HL-60/S4 (cell line): ENCODE results near the gene SERPINE2.

Experiments
- in situ Hi-C: fragments of 300-500 bp; cut with MboI; formaldehyde crosslinking; loops from 2 replicates; pipeline ENCODE4 v1.14.3; 2022; ENCODE audit warnings: low sequenced_read_pairs

SERPINE2 gene

DNA sequence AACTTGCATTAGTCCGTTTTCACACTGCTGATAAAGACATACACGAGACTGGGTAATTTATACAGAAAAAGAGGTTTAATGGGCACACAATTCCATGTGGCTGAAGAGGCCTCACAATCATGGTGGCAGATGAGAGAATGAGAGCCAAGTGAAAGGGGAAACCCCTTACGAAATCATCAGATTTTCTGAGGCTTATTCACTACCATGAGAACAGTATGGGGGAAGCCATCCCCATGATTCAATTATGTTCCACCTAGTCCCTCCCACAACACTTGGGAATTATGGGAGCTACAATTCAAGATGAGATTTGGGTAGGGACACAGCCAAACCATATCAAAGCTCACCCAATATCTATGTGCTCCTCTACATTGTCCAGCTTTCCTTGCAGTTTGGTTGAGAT lies 16.0 kb upstream of the SERPINE2 start:
- in situ Hi-C loops = no loop called here

DNA sequence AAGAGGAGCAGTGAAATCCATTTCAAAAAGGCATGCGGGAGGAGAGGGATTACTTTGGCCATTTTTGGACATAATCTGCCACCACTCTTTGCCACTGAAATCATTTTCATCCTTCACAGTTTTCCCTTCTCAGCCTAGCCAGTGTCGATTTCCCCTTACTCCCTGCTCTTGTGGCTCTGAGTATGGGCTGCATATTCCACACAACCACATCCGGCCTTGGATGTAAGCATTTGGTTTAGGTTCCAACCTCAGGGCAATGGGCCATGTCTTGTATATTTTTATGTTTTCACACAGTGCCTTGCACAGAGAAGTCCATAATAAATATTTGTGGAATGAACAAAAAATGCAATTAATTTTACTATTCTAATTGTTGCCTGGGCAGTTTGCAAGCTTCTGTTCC lies 7.7 kb upstream of the SERPINE2 start:
- in situ Hi-C loops = no loop called here

DNA sequence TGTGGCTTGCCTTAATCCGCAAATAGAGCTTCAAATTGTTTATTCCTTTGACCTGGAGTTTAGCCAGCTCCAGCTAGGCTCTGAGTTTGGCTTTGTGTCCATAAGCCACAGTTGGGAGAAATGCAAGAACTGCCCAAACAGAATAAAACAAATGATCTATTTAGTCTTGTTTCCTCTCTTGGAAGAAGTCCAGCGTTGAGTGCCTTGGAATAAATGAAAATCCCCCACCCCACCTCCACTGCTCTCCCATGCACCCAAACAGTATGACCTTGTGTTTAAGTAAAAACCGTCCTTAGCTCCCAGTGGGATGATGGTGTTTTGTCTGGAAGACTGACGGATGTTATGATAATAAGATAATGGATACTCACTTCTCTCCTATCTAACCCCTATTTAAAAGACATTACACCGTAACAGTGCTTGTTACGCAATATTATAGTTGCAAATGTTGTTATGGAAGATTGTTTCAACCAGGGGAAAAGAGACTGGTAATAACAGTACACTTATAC lies 3.2 kb upstream of the SERPINE2 start:
- in situ Hi-C loops = no loop called here

GRCh38 chr2:224041554-224041953 lies 2.5 kb upstream of the SERPINE2 start:
- in situ Hi-C loops = no loop called here

- in situ Hi-C loops = no loop called here
Observed at GRCh38 chr2:224040753-224041152, 1.7 kb upstream of the SERPINE2 start.

DNA sequence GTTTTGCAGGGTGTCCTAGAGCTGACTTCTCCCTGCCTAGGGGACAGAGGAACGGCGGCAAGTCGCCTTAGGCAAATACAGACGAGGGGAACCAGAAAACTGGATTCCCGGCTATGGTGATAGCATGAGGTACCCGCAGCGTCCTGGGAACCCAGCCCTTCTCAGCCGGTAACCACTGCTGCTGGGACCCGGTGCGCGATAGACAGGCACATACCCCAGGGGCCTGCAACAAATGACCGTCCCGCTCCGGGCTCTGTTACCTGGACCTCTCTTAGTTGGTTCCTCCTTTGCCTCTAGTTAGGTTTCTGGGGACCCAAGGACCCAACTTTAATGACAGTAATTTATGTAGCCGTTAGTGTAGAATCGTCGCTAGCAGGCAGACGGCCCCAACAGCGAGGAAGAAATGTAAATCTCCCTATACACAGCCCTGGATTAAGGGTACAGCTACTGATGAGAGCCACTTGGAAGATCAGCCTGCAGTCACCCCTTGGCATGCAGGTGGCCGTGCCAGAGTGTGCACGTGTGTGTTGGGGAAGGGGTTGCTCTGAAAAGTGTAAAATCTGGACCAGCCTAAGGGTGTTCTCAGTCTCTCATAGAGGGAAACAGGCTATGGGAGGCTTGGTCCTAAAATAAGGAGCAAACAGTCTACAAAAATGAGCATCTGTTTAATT lies 819 bp upstream of the SERPINE2 start:
- in situ Hi-C loops = no loop called here

GRCh38 chr2:224038830-224039079 lies 331 bp downstream of the SERPINE2 start:
- in situ Hi-C loops = no loop called here

- in situ Hi-C loops = no loop called here
Observed at GRCh38 chr2:224038049-224038829, 847 bp downstream of the SERPINE2 start.

- in situ Hi-C loops = no loop called here
Observed at GRCh38 chr2:224036731-224037361, 2.2 kb downstream of the SERPINE2 start.

- in situ Hi-C loops = no loop called here
Observed at GRCh38 chr2:224034017-224034416, 5.1 kb downstream of the SERPINE2 start.

GRCh38 chr2:224033601-224034000 lies 5.5 kb downstream of the SERPINE2 start:
- in situ Hi-C loops = no loop called here

- in situ Hi-C loops = no loop called here
Observed at GRCh38 chr2:224032283-224032682, 6.8 kb downstream of the SERPINE2 start.

DNA sequence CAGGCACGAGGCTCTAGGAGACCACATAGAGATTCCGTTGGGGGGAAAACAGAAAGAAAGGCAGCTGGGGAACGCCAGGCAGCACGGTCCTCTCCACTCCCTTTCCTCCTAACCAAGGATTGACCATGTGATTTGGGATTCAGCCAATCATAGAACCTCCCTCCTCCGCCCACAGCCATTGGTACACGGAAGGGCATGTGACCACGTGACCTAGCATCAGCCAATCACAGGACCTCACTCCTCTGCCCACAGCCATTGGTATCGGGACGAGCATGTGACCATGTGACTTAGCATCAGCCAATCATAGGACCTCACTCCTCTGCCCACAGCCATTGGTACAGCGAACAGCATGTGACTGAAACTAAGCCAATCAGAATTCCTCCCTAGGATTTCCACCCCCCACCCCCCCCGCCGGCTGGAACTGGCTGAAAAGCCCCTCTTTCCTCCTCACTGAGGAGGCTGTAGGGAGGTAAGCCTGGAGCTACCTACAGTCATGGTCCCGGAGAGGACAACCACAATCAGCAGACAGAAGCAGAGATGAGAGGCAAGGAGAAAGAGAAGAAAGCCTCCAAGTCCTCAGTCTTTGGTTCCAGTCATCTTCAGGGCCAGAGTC lies 7.6 kb downstream of the SERPINE2 start:
- in situ Hi-C loops = no loop called here

- in situ Hi-C loops = no loop called here
Observed at GRCh38 chr2:224030786-224031185, 8.3 kb downstream of the SERPINE2 start.

DNA sequence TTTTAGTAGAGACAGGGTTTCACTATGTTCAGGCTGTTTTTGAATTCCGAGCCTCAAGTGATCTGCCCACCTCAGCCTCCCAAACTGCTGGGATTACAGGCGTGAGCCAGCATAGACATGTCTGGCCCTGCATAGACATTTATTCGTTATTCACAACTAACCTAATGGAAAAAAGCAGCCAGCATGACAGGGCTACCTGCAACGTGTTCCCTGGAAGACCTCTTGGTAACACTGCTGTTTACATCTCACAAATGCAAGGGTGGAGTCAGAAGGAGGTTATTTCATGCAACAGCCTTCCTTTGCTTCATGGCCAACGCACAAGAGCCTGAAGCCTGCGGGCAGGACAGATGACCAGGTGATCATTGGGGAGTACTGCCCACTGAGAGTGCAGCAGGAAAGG lies 9.2 kb downstream of the SERPINE2 start:
- in situ Hi-C loops = no loop called here

DNA sequence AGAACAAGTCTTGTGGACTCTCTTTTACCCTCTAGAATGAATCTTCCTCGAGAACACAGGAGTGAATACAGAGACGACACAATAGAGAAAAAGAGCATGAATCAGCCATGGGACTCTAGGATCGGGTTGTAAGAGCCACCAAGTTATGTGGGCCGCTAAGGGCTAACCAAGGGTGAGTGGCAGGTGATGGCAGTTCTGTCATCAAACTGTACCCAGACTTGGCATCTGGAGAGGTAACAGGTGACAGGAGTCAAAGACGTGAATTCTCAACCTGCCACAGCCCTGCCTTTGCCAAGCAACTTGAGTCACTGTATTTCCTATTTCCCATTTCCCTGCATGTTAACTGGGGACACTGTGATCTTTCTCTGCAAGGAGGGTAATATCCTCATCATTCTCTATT lies 11.2 kb downstream of the SERPINE2 start:
- in situ Hi-C loops = no loop called here

DNA sequence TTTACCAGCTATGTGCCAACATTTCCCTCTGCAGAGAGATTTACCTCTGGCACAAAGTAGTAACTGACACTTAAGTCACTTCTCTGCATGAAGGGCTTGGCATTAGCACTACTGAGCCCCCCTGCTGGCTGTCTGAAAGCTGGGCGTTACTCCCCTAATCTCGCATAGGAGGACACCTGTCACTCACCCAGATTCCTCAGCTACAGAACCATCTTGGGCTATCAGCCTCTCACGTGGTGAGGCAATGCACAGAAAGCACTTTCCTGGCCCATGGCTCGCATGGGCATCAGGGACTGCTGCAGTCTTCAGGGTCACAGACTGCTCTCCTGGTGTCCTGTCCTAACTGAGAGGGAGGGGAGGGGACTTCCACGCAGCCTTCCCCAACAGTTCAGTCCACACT lies 12.0 kb downstream of the SERPINE2 start:
- in situ Hi-C loops = no loop called here

GRCh38 chr2:224025874-224026273 lies 13.2 kb downstream of the SERPINE2 start:
- in situ Hi-C loops = no loop called here

DNA sequence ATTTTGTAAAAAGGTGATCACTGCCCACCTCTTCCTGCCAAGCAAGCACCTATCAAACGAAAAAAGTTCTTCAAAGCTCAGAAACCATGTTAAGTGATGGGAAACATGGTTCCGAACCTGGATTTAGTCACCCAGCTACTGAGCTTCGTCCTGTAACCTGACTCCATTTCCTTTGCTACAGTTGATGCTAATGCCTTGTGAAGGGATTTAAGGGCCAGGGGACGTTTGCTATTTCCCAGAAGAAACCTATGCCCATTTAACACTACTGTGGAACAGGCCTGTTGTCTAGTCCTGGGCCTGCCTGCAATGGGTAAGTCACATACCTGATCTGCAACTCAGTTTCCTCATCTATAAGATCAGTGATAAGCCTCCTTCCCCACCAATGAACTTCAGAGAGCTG lies 14.8 kb downstream of the SERPINE2 start:
- in situ Hi-C loops = no loop called here

- in situ Hi-C loops = no loop called here
Observed at GRCh38 chr2:224023188-224023587, 15.9 kb downstream of the SERPINE2 start.

GRCh38 chr2:224022486-224022885 lies 16.6 kb downstream of the SERPINE2 start:
- in situ Hi-C loops = no loop called here

DNA sequence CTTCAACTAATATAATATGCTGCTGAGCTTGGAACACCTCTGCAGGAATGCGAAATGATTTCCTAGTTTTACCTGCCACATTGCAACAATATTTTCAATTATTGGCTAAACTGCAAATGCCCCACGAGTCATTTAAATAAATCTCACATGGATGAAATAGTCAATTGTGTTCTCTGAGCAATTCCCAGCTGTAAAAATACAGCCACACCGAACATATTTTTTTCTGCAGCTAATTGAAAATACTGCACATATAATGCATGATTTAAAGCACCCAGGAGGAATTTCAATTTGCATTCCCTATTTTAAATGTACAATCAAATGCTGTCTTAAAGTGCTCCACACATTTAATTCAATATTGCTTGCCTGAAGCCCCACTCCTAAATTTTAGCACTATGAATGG lies 18.6 kb downstream of the SERPINE2 start:
- in situ Hi-C loops = no loop called here
